Measurements from ENCODE around the gene SEC14L6. TPM values are rescaled to one million over a fixed set of nuclear protein-coding genes. Genes with fewer than 3 reads are reported as not detected.

Gene SEC14L6
- total and polyA plus RNA-seq, 7 experiments from 2014 or later = not detected

GRCh38 chr22:30531651-30532608 is 14.6 kb downstream of the SEC14L6 start:
- no peak for ATAC-seq
- no peaks in the 10 kb centered on the region for H3K9me3 Mint-ChIP-seq
- no peaks in the 10 kb centered on the region for H3K27me3 Mint-ChIP-seq
- no peak overlapping the region for H3K4me3 Mint-ChIP-seq
- Histone ChIP-seq H3K36me3 (ENCODE audit: control insufficient read depth in 2 of 3, insufficient read depth in 3 of 3, low read length in 3 of 3) (no peaks in the 10 kb centered on the region), H3K27ac (ENCODE audit: low read depth, low read length) (no peak overlapping the region), H3K4me3 (ENCODE audit: low read length) (no peak overlapping the region), H3K9me3 (ENCODE audit: control insufficient read depth in 2 of 3, low read length in 3 of 3) (no peaks in the 10 kb centered on the region), H3K27me3 (ENCODE audit: control insufficient read depth in 2 of 2, insufficient read depth in 2 of 2, low read length in 2 of 2) (no peaks in the 10 kb centered on the region), H3K4me1 (ENCODE audit: control insufficient read depth in 2 of 2, insufficient read depth in 2 of 2, low read length in 2 of 2) (no peaks in the 10 kb centered on the region)
- intact Hi-C loops (cut with micrococcal nuclease) = no loop called here
- peaks cover 0 to 3% (median 0%) of the 10 kb centered on the region in 7 donors for H3K4me1 Mint-ChIP-seq
- H3K27ac Mint-ChIP-seq = no peak overlapping the region
- DNase-seq = no peak
- H3K36me3 Mint-ChIP-seq = no peaks in the 10 kb centered on the region
- ChIA-PET POLR2A (no interaction called here), CTCF (no interaction called here)

GRCh38 chr22:30526656-30527055 is 19.9 kb downstream of the SEC14L6 start:
- H3K9me3 ChIP-seq (ENCODE audit: control insufficient read depth in 2 of 3, low read length in 3 of 3) = no peaks in the 10 kb centered on the region
- POLR2A ChIA-PET = no interaction called here
- Mint-ChIP-seq H3K4me1 (peaks cover 0 to under 1% (median 0%) of the 10 kb centered on the region in 7 donors), H3K36me3 (no peaks in the 10 kb centered on the region), H3K27ac (no peak overlapping the region), H3K9me3 (no peaks in the 10 kb centered on the region), H3K4me3 (no peak overlapping the region), H3K27me3 (peaks cover 0 to 9% (median 3%) of the 10 kb centered on the region in 5 donors)
- no peaks in the 10 kb centered on the region for H3K36me3 ChIP-seq (ENCODE audit: control insufficient read depth in 2 of 3, insufficient read depth in 3 of 3, low read length in 3 of 3)
- CTCF ChIA-PET = no interaction called here
- no peak overlapping the region for H3K27ac ChIP-seq (ENCODE audit: low read depth, low read length)
- intact Hi-C loops (cut with micrococcal nuclease) = no loop called here
- H3K27me3 ChIP-seq (ENCODE audit: control insufficient read depth in 2 of 2, insufficient read depth in 2 of 2, low read length in 2 of 2) = no peaks in the 10 kb centered on the region
- no peak overlapping the region for H3K4me3 ChIP-seq (ENCODE audit: low read length)
- no peaks in the 10 kb centered on the region for H3K4me1 ChIP-seq (ENCODE audit: control insufficient read depth in 2 of 2, insufficient read depth in 2 of 2, low read length in 2 of 2)
- ATAC-seq = no peak
- no peak for DNase-seq

- ATAC-seq = no peak
- intact Hi-C loops (cut with micrococcal nuclease) = no loop called here
- H3K4me1 Mint-ChIP-seq = peaks cover 0 to 2% (median 0%) of the 10 kb centered on the region in 7 donors
- H3K27ac ChIP-seq (ENCODE audit: low read depth, low read length) = no peak overlapping the region
- H3K27me3 Mint-ChIP-seq = peaks cover 0 to 9% (median 3%) of the 10 kb centered on the region in 5 donors
- ChIA-PET POLR2A (no interaction called here), CTCF (no interaction called here)
- DNase-seq = no peak
- H3K4me3 ChIP-seq (ENCODE audit: low read length) = no peak overlapping the region
- H3K9me3 ChIP-seq (ENCODE audit: control insufficient read depth in 2 of 3, low read length in 3 of 3) = no peaks in the 10 kb centered on the region
- no peak overlapping the region for H3K27ac Mint-ChIP-seq
- H3K9me3 Mint-ChIP-seq = no peaks in the 10 kb centered on the region
- no peaks in the 10 kb centered on the region for H3K36me3 Mint-ChIP-seq
- H3K36me3 ChIP-seq (ENCODE audit: control insufficient read depth in 2 of 3, insufficient read depth in 3 of 3, low read length in 3 of 3) = no peaks in the 10 kb centered on the region
- no peaks in the 10 kb centered on the region for H3K27me3 ChIP-seq (ENCODE audit: control insufficient read depth in 2 of 2, insufficient read depth in 2 of 2, low read length in 2 of 2)
- no peaks in the 10 kb centered on the region for H3K4me1 ChIP-seq (ENCODE audit: control insufficient read depth in 2 of 2, insufficient read depth in 2 of 2, low read length in 2 of 2)
- H3K4me3 Mint-ChIP-seq = no peak overlapping the region
Observed at GRCh38 chr22:30523646-30524489, 22.7 kb downstream of the SEC14L6 start.

GRCh38 chr22:30521368-30522156 is 25.0 kb downstream of the SEC14L6 start:
- H3K9me3 Mint-ChIP-seq = no peaks in the 10 kb centered on the region
- ChIA-PET CTCF (interaction anchor here (0.6 kb wide), 1 partner anchor 179 kb away, joined by 3 read pairs; no protein-coding TSS in a partner anchor), POLR2A (no interaction called here)
- H3K4me1 Mint-ChIP-seq = peaks cover 0 to 2% (median 0%) of the 10 kb centered on the region in 7 donors
- no peak overlapping the region for H3K4me3 ChIP-seq (ENCODE audit: low read length)
- intact Hi-C loops (cut with micrococcal nuclease) = no loop called here
- H3K36me3 Mint-ChIP-seq = no peaks in the 10 kb centered on the region
- no peaks in the 10 kb centered on the region for H3K4me1 ChIP-seq (ENCODE audit: control insufficient read depth in 2 of 2, insufficient read depth in 2 of 2, low read length in 2 of 2)
- no peaks in the 10 kb centered on the region for H3K9me3 ChIP-seq (ENCODE audit: control insufficient read depth in 2 of 3, low read length in 3 of 3)
- no peak overlapping the region for H3K27ac ChIP-seq (ENCODE audit: low read depth, low read length)
- DNase-seq = no peak
- H3K36me3 ChIP-seq (ENCODE audit: control insufficient read depth in 2 of 3, insufficient read depth in 3 of 3, low read length in 3 of 3) = no peaks in the 10 kb centered on the region
- H3K27me3 ChIP-seq (ENCODE audit: control insufficient read depth in 2 of 2, insufficient read depth in 2 of 2, low read length in 2 of 2) = no peaks in the 10 kb centered on the region
- ATAC-seq = no peak
- H3K4me3 Mint-ChIP-seq = no peak overlapping the region
- H3K27ac Mint-ChIP-seq = no peak overlapping the region
- H3K27me3 Mint-ChIP-seq = peaks cover 0 to 10% (median 3%) of the 10 kb centered on the region in 5 donors

- Mint-ChIP-seq H3K36me3 (no peaks in the 10 kb centered on the region), H3K4me1 (peaks cover 0 to 2% (median 0%) of the 10 kb centered on the region in 7 donors), H3K27me3 (peaks cover 0 to 8% (median 3%) of the 10 kb centered on the region in 5 donors), H3K4me3 (no peak overlapping the region), H3K27ac (no peak overlapping the region), H3K9me3 (no peaks in the 10 kb centered on the region)
- no peak overlapping the region for H3K27ac ChIP-seq (ENCODE audit: low read depth, low read length)
- no peak overlapping the region for H3K4me3 ChIP-seq (ENCODE audit: low read length)
- H3K27me3 ChIP-seq (ENCODE audit: control insufficient read depth in 2 of 2, insufficient read depth in 2 of 2, low read length in 2 of 2) = no peaks in the 10 kb centered on the region
- no peaks in the 10 kb centered on the region for H3K9me3 ChIP-seq (ENCODE audit: control insufficient read depth in 2 of 3, low read length in 3 of 3)
- CTCF ChIA-PET = no interaction called here
- DNase-seq (no peak), ATAC-seq (no peak)
- no peaks in the 10 kb centered on the region for H3K36me3 ChIP-seq (ENCODE audit: control insufficient read depth in 2 of 3, insufficient read depth in 3 of 3, low read length in 3 of 3)
- intact Hi-C loops (cut with micrococcal nuclease) = no loop called here
- POLR2A ChIA-PET = no interaction called here
- no peaks in the 10 kb centered on the region for H3K4me1 ChIP-seq (ENCODE audit: control insufficient read depth in 2 of 2, insufficient read depth in 2 of 2, low read length in 2 of 2)
Observed at GRCh38 chr22:30519842-30520425, 26.6 kb downstream of the SEC14L6 start.

- Mint-ChIP-seq H3K4me3 (no peak overlapping the region), H3K9me3 (peaks cover 0 to 2% (median 0%) of the 10 kb centered on the region in 11 donors), H3K27me3 (peaks cover 0 to 2% (median 0%) of the 10 kb centered on the region in 5 donors), H3K36me3 (no peaks in the 10 kb centered on the region), H3K27ac (no peak overlapping the region), H3K4me1 (peaks cover 0 to 2% (median 0%) of the 10 kb centered on the region in 7 donors)
- intact Hi-C loops (cut with micrococcal nuclease) = no loop called here
- Histone ChIP-seq H3K4me3 (ENCODE audit: low read length) (no peak overlapping the region), H3K27me3 (ENCODE audit: control insufficient read depth in 2 of 2, insufficient read depth in 2 of 2, low read length in 2 of 2) (no peaks in the 10 kb centered on the region), H3K36me3 (ENCODE audit: control insufficient read depth in 2 of 3, insufficient read depth in 3 of 3, low read length in 3 of 3) (no peaks in the 10 kb centered on the region), H3K27ac (ENCODE audit: low read depth, low read length) (no peak overlapping the region), H3K9me3 (ENCODE audit: control insufficient read depth in 2 of 3, low read length in 3 of 3) (no peaks in the 10 kb centered on the region), H3K4me1 (ENCODE audit: control insufficient read depth in 2 of 2, insufficient read depth in 2 of 2, low read length in 2 of 2) (no peaks in the 10 kb centered on the region)
- CTCF ChIA-PET = no interaction called here
- ATAC-seq = no peak
- DNase-seq = no peak
- POLR2A ChIA-PET = no interaction called here
Observed at GRCh38 chr22:30516731-30517130, 29.8 kb downstream of the SEC14L6 start.
